HG03354 (cell line): ENCODE results near the gene RBM20.
"Not testable (repeated sequence)": the region's sequence is repeated elsewhere in the genome, so short reads cannot be mapped to it uniquely, and the experiment has no call there.

Source experiments
- ATAC-seq: cut with Tn5 transposase; IDR thresholded peaks from one replicate; pipeline ENCODE4 v1.9.1; 2021; ENCODE audit warnings: mild to moderate bottlenecking; ENCODE audit not compliant: unreplicated experiment, poor library complexity, severe bottlenecking

Gene RBM20

GRCh38 chr10:110623316-110623715 lies 20.8 kb upstream of the RBM20 start:
- not testable (repeated sequence) for ATAC-seq

GRCh38 chr10:110625356-110625894 lies 18.7 kb upstream of the RBM20 start:
- no peak for ATAC-seq

GRCh38 chr10:110625951-110626855 lies 17.9 kb upstream of the RBM20 start:
- no peak for ATAC-seq

- ATAC-seq: no peak
These were observed 16.0 kb upstream of the RBM20 start for GRCh38 chr10:110628161-110628560.

- ATAC-seq: no peak
These were observed 14.4 kb upstream of the RBM20 start for GRCh38 chr10:110629680-110630191.

GRCh38 chr10:110631934-110632333 lies 12.2 kb upstream of the RBM20 start:
- ATAC-seq: no peak

- ATAC-seq: no peak
These were observed 11.4 kb upstream of the RBM20 start for GRCh38 chr10:110632591-110633215.

DNA sequence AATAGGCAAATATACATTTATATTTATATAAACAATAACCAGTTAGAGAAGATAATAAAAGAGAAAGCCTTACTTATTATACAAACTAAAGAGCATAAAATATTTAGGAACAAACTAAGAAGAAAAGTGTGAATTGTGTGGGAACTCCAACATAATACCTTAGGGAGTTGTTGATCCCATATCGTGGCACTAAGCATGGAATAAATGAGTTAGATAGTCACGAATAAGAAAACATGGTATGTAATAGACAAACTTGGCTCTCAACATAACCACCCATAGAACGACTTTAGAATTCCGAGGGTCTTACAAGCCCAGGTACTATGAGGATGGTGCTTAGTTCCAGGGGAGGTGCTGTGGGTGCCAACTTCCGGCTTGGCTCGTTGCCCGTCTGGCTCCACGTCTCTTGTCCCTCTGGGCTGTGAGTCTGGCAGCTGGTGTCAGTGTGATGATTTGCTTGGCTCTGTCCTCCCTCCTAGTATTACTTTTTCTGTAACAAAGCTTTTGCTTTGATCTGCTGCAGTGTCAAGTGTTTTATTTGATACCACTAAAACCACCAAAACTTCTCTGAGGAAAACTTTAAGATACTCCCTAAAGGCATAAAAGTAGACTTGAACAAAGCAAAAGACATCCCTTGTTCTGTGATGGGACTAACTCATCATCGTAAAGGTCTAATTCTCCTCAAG lies 9.5 kb upstream of the RBM20 start:
- ATAC-seq: no peak

DNA sequence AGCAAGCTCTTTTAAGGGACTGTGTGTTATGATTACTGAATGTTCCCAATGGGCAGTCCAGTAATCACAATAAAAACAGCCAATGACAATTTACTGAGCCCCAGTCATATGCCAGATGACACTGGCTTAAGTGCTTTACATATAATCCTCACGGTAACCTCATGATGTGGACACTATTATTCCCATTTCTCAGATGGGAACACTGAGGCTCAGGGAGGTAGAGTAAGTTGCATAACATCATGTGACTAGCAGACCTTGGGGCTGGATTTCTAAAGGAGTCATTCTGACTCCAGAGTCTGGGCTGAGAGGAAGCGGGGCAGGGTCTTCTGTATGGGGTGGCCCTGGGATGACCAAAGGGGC lies 7.6 kb upstream of the RBM20 start:
- ATAC-seq: no peak

GRCh38 chr10:110636932-110637557 lies 7.1 kb upstream of the RBM20 start:
- ATAC-seq: no peak

DNA sequence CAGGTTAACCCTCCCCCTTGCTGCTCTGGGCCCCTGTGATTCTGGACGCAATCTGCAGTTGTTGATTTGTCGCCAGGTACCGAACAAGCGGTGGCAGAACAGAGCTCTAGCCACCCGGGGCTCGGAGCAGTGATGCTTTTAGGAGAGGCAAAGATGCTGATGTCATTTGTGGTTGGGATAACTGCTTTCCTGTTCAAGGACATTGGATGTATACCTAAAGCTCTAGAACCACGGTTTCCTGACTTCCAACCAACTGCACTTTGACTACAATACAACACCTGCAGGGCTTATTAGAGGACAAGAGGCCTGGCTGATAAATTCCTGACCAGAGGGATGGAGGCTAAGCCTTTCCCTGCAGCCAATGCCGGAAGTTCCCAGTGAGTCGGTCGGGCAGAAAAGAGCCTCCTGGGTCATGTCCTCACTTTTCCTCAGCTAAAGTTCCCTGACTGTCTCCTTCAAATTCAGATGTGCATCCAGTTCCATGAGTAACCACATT lies 6.5 kb upstream of the RBM20 start:
- no peak for ATAC-seq

- no peak for ATAC-seq
These were observed 5.8 kb upstream of the RBM20 start for GRCh38 chr10:110638319-110638718.

DNA sequence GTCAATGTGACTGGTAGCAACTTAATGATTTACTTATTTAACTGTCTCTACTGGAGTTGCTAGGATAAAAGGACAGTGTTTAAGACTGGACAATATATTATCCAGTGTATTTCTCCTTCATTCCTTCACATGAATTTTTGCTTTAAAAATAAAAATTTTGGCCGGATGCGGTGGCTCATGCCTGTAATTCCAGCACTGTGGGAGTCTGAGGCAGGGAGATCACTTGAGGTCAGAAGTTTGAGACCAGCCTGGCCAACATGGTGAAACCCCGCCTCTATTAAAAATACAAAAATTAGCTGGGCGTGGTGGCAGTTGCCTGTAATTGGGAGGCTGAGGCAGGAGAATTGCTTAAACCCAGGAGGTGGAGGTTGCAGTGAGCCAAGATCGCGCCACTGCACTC lies 5.1 kb upstream of the RBM20 start:
- not testable (repeated sequence) for ATAC-seq

GRCh38 chr10:110639858-110640257 lies 4.3 kb upstream of the RBM20 start:
- ATAC-seq: not testable (repeated sequence)

- ATAC-seq: peak; percentile 49
These were observed 2.9 kb upstream of the RBM20 start for GRCh38 chr10:110641256-110641655.

GRCh38 chr10:110642204-110643034 lies 1.7 kb upstream of the RBM20 start:
- ATAC-seq: no peak

DNA sequence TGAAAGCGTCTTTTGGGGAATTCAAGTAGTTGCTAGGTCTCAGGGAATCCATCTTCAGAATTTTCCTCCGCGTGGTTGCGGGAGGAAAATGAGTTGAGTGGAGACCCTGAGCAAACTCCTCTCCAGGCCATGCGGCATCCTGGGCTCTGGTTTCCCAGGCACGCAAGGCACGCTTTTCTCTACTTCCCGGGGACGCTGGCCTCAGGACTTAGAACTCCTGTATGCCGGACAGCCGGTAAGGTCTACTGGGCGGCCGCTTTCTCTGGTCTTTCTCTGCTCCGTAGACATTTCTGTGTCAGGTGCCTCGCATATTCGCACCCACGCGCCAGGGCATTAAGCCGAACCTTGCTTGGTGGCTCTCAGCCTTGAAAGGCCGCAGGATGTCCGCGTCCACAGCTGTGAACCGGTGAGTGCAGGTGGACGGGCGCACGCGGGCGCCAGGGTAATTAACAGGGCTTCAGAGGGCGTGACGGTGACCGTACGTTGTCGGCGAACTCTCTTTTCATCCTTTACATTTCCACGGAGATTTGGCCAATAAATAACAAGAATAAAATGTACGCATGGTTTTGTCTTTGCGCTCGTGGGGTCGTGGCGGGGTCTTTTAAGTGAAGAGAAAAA lies 992 bp upstream of the RBM20 start:
- no peak for ATAC-seq
